Measurements from ENCODE around the gene DCLK1. TPM values are rescaled to one million over a fixed set of nuclear protein-coding genes. Genes with fewer than 3 reads are reported as not detected.

The DCLK1 gene
- total and polyA plus RNA-seq, 2 experiments from 2014 or later: 0.48 to 0.65 TPM

DNA sequence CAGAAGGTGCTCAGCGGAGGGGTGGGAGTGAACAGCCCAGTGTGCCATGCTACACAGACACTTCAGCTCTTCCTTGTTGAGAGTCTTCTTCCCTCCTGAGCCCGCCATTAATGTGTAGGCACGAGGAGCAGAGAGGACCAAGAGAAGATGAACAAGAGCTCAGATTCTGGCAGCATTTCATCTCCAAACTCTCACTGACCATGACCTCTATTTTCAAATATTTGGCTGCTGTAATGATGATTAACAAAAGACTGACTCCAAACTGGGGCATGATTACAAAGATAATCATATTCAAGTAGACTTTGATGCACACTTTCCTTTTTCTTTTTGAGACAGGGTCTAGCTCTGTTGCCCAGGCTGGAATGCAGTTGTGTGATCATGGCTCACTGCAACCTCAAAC, 236.5 kb downstream of the DCLK1 start:
- Histone ChIP-seq H3K9ac (no peak overlapping the region), H3K9me2 (ENCODE audit: insufficient read depth) (no peaks in the 10 kb centered on the region), H3K36me3 (ENCODE audit: low read depth) (no peaks in the 10 kb centered on the region), H3K79me2 (ENCODE audit: insufficient read depth) (no peaks in the 10 kb centered on the region), H3K27ac (no peak overlapping the region), H3K27me3 (replicated peaks; ENCODE audit: insufficient read depth) (no peaks in the 10 kb centered on the region), H3K4me1 (ENCODE audit: insufficient read depth) (peaks cover 27% of the 10 kb centered on the region), H4K20me1 (ENCODE audit: insufficient read depth) (no peaks in the 10 kb centered on the region), H3K4me2 (ENCODE audit: unreplicated experiment) (peak overlapping the region; percentile 6), H2AFZ (no peak overlapping the region), H3F3A (ENCODE audit: insufficient read depth) (peaks cover 31% of the 10 kb centered on the region), H3K9me3 (ENCODE audit: low read depth) (no peaks in the 10 kb centered on the region), H3K4me3 (no peak overlapping the region)
- WGBS, 2 experiments (ENCODE audit: low coverage in 1 of 2, low lambda C conversion rate in 2 of 2, missing lambda C conversion rate in 2 of 2): 83% methylated on average over 3 of the region's 3 CpGs
- in situ Hi-C loops (cut with MboI): no loop called here
- peak; percentile 68 for DNase-seq
- TF ChIP-seq EZH2 (IDR thresholded peaks at IDR 0.05; ENCODE audit: insufficient read depth, poor library complexity, severe bottlenecking): no peak
- no peak for TF ChIP-seq EZH2phosphoT487 (IDR thresholded peaks at IDR 0.05; ENCODE audit: insufficient read depth, low read depth)

DNA sequence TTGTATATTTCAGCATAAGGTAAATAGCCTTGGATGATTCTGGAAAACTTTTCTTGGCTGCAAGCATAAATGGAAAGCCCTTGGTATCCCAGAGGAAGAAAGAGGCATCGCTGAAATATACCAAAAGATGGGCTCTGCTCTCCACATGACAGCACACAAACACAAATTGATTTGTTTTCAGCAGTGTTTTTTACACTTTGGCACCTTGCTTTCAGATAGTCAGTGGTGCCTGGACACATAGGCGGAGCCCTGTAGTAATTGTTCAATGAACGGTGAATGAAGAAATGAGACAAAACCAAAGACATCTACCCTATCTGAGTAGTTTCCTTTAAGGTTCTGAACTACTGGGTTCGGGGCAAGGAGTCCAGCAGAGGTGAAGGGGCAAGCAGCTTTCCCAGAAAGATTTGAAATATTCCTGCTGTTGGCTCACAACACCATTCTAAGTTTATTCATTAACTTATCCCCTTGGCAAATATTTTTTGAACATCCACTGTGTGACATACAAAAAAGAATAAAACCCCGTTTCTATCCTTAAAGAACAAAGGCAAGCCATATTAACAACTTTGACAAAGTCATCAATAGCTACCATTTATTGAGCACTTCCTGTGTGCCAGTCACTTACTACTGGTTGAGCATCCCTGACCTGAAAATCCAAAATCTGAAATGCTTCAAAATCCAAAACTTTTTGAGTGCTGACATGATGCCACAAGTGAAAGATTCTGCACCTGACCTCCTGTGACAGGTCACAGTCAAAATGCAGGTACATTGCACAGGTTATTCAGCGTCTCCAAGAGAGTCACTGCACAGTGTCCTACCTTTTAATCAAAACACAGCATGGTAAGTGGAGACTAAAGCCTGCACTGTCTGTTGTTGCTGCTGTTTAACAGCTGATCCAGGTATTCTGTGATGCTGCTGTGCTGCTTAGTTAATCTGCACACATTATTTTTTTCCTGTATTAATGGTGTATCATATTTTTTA, 238.1 kb downstream of the DCLK1 start:
- no peak overlapping the region for H3K4me3 ChIP-seq

DNA sequence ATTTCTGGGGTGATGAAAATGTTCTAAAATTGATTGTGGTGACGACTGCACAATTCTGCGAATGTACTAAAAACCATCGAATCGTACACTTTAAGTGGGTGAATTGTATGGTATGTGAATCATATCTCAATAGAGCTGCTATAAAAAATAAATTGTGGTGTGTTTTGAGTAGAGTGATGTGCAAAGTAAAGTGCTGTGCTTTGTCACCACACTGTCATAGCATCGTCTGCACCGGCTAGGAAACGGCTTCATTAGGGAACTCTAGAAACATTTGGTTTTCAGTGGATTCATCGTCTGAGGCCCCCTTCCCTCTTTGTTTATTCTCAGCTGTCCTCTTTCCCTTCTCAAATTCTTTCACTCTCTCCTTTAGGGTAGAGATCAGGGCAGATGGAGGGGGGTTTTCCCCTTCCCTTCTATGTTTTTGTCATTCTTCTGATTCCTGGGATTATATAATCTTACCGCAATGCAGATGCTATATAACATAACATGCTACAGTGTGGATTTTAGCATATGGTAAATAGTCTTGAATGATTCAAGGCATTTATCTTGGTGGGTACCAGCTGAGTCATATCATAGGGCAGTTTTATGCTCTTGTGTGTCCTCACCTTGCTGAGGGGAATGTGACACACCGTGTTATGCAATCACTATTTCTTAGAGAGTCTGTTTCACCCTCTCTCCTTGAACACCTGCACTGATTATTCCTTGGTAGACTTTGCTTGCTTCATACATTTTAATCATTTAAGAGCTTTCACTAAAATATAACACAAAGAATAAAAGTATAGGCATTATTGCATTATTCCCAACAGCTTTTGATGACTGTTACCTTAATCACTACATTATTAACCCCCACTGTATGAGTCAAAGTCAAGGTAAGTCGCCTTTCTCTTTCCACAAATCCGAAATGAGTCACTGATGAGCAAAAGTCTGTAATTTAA, 239.4 kb downstream of the DCLK1 start:
- H3F3A ChIP-seq (ENCODE audit: insufficient read depth): peaks cover 31% of the 10 kb centered on the region
- in situ Hi-C loops (cut with MboI): no loop called here
- H3K4me1 ChIP-seq (ENCODE audit: insufficient read depth): peaks cover 40% of the 10 kb centered on the region
- H3K36me3 ChIP-seq (ENCODE audit: low read depth): no peaks in the 10 kb centered on the region
- peak; percentile 70 for DNase-seq
- H3K27me3 ChIP-seq (replicated peaks; ENCODE audit: insufficient read depth): no peaks in the 10 kb centered on the region
- 23 to 28% methylated on average over 12 of the region's 12 CpGs for WGBS, 2 experiments (ENCODE audit: low coverage in 1 of 2, low lambda C conversion rate in 2 of 2, missing lambda C conversion rate in 2 of 2)
- H3K9me2 ChIP-seq (ENCODE audit: insufficient read depth): no peaks in the 10 kb centered on the region
- H2AFZ ChIP-seq: no peak overlapping the region
- no peak overlapping the region for H3K4me3 ChIP-seq
- no peaks in the 10 kb centered on the region for H4K20me1 ChIP-seq (ENCODE audit: insufficient read depth)
- no peak overlapping the region for H3K9ac ChIP-seq
- H3K27ac ChIP-seq: no peak overlapping the region
- TF ChIP-seq EZH2 (IDR thresholded peaks at IDR 0.05; ENCODE audit: insufficient read depth, poor library complexity, severe bottlenecking): no peak
- no peak for TF ChIP-seq EZH2phosphoT487 (IDR thresholded peaks at IDR 0.05; ENCODE audit: insufficient read depth, low read depth)
- peak overlapping the region; percentile 19 for H3K4me2 ChIP-seq (ENCODE audit: unreplicated experiment)
- no peaks in the 10 kb centered on the region for H3K9me3 ChIP-seq (ENCODE audit: low read depth)
- no peaks in the 10 kb centered on the region for H3K79me2 ChIP-seq (ENCODE audit: insufficient read depth)

More for the DNA sequence above, 238.1 kb downstream of the DCLK1 start:
- Histone ChIP-seq H4K20me1 (ENCODE audit: insufficient read depth) (no peaks in the 10 kb centered on the region), H3K36me3 (ENCODE audit: low read depth) (no peaks in the 10 kb centered on the region), H3K27me3 (replicated peaks; ENCODE audit: insufficient read depth) (no peaks in the 10 kb centered on the region), H3K9me2 (ENCODE audit: insufficient read depth) (no peaks in the 10 kb centered on the region), H3K79me2 (ENCODE audit: insufficient read depth) (no peaks in the 10 kb centered on the region), H3K9ac (no peak overlapping the region), H3K4me2 (ENCODE audit: unreplicated experiment) (no peak overlapping the region), H3F3A (ENCODE audit: insufficient read depth) (peaks cover 31% of the 10 kb centered on the region), H3K4me1 (ENCODE audit: insufficient read depth) (peaks cover 40% of the 10 kb centered on the region), H2AFZ (no peak overlapping the region), H3K9me3 (ENCODE audit: low read depth) (no peaks in the 10 kb centered on the region), H3K27ac (no peak overlapping the region)
- in situ Hi-C loops (cut with MboI): no loop called here
- TF ChIP-seq EZH2 (IDR thresholded peaks at IDR 0.05; ENCODE audit: insufficient read depth, poor library complexity, severe bottlenecking): no peak
- TF ChIP-seq EZH2phosphoT487 (IDR thresholded peaks at IDR 0.05; ENCODE audit: insufficient read depth, low read depth): no peak
- WGBS, 2 experiments (ENCODE audit: low coverage in 1 of 2, low lambda C conversion rate in 2 of 2, missing lambda C conversion rate in 2 of 2): 94 to 95% methylated on average over 6 of the region's 6 CpGs
- DNase-seq: no peak

DNA sequence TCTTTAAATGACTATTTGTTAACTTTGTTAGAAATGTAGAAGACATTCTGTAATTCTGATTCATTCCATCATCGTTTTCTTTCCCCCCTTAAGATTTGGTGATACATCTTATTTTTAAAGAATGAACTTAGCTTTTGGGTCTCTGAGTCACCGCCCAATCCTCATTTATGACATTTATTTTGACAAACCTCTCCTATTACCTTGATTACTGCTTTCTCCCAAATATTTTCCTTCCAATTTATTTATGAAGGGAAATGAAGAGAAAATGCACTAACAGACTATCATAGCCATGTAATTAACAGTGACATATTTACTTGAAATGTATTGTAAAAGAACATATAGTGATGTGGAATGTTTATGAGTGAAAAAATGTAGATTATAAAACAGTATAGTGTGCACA, 241.6 kb downstream of the DCLK1 start:
- no peak overlapping the region for H3K27ac ChIP-seq
- 0 out of 2 replicates have a peak overlapping the region, but pooled peaks have one; percentile 12 for H2AFZ ChIP-seq
- DNase-seq: peak; percentile 19
- H3K9me3 ChIP-seq (ENCODE audit: low read depth): no peaks in the 10 kb centered on the region
- H3K36me3 ChIP-seq (ENCODE audit: low read depth): no peaks in the 10 kb centered on the region
- H3K9me2 ChIP-seq (ENCODE audit: insufficient read depth): no peaks in the 10 kb centered on the region
- H3K27me3 ChIP-seq (replicated peaks; ENCODE audit: insufficient read depth): no peaks in the 10 kb centered on the region
- in situ Hi-C loops (cut with MboI): no loop called here
- peak overlapping the region; percentile 30 for H3K4me2 ChIP-seq (ENCODE audit: unreplicated experiment)
- no peak for TF ChIP-seq EZH2 (IDR thresholded peaks at IDR 0.05; ENCODE audit: insufficient read depth, poor library complexity, severe bottlenecking)
- H3K9ac ChIP-seq: no peak overlapping the region
- 16 to 24% methylated on average over 2 of the region's 2 CpGs for WGBS, 2 experiments (ENCODE audit: low coverage in 1 of 2, low lambda C conversion rate in 2 of 2, missing lambda C conversion rate in 2 of 2)
- no peak overlapping the region for H3K4me3 ChIP-seq
- no peaks in the 10 kb centered on the region for H4K20me1 ChIP-seq (ENCODE audit: insufficient read depth)
- peaks cover 26% of the 10 kb centered on the region for H3F3A ChIP-seq (ENCODE audit: insufficient read depth)
- peaks cover 35% of the 10 kb centered on the region for H3K4me1 ChIP-seq (ENCODE audit: insufficient read depth)
- no peaks in the 10 kb centered on the region for H3K79me2 ChIP-seq (ENCODE audit: insufficient read depth)
